GM12865 (cell line): ENCODE results near the gene KIAA1549.

Experiments used
- DNase-seq: peaks from one replicate; pipeline ENCODE4 v3.0.0; 2010; ENCODE audit warnings: low read depth
- H3K4me3 ChIP-seq: 2 replicates; pipeline ENCODE4 v1.5.1; 2011; ENCODE audit warnings: mild to moderate bottlenecking, low read depth, low read length, control low read depth
- TF ChIP-seq, protein P1 (sequence below): IDR thresholded peaks from 2 replicates; pipeline ENCODE4 v1.5.1; 2011; ENCODE audit warnings: low read length, control low read depth, low read depth, inconsistent platforms; ENCODE audit not compliant: insufficient read depth; ENCODE audit errors: missing control alignments

KIAA1549 gene

DNA sequence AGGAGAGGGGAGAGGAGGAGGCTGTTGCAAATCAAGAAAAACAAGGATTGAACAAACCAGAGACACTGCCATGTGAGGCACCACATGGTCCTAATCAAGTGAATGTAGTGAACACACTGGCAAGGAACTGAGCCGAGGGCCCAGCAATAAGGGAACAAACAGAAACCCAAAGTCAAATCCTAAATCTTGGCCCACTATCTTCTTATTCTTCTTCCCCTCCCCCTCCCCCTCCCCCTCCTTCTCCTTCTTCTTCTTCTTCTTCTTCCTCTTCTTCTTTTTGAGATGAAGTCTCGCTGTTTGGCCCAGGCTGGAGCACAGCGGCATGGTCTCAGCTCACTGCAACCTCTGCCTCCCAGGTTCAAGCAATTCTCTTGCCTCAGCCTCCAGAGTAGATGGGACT is 24.0 kb downstream of the KIAA1549 start:
- no peak for DNase-seq
- no peak overlapping the region for H3K4me3 ChIP-seq
- TF ChIP-seq, protein P1, sequence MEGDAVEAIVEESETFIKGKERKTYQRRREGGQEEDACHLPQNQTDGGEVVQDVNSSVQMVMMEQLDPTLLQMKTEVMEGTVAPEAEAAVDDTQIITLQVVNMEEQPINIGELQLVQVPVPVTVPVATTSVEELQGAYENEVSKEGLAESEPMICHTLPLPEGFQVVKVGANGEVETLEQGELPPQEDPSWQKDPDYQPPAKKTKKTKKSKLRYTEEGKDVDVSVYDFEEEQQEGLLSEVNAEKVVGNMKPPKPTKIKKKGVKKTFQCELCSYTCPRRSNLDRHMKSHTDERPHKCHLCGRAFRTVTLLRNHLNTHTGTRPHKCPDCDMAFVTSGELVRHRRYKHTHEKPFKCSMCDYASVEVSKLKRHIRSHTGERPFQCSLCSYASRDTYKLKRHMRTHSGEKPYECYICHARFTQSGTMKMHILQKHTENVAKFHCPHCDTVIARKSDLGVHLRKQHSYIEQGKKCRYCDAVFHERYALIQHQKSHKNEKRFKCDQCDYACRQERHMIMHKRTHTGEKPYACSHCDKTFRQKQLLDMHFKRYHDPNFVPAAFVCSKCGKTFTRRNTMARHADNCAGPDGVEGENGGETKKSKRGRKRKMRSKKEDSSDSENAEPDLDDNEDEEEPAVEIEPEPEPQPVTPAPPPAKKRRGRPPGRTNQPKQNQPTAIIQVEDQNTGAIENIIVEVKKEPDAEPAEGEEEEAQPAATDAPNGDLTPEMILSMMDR: no peak

GRCh38 chr7:138954545-138955475 is 26.4 kb downstream of the KIAA1549 start:
- no peak for DNase-seq
- no peak overlapping the region for H3K4me3 ChIP-seq
- TF ChIP-seq, protein P1: no peak

DNA sequence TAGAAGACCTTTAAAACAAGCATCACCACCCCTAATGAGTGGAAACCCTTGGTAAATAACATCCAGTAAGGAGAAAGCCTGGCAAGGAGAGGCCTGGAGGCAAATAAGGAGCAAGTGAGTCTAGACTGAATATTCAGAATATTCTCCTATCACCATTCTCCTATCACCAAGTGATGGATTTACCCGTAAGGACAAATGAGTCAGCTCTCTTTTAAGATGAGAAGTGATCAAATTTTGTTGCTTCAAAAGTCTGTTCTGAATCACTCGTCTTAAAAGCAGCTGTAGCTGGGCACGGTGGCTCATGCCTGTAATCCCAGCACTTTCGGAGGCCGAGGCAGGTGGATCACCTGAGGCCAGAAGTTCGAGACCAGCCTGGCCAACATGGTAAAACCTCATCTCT is 28.4 kb downstream of the KIAA1549 start:
- H3K4me3 ChIP-seq: no peak overlapping the region
- no peak for DNase-seq
- TF ChIP-seq, protein P1: no peak

DNA sequence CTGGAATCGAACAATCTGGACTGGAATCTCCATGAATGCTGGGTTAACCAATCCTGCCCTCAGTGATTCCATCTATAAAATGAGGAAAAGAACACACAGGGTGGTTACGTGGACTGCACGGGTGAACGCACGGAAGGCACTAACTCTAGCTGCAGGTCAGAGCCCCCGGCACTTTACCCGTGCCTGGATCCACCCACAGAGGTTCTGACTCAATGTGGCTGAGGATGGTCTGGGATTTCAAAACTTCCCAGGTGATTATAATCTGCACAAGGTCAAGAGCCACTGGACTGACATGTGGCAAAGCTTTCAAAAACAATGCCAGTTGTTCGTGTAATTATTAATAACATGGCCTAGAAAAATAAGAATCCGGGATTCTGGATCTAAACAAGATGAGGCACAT is 29.2 kb downstream of the KIAA1549 start:
- TF ChIP-seq, protein P1: no peak
- H3K4me3 ChIP-seq: no peak overlapping the region
- DNase-seq: no peak

- DNase-seq: no peak
- H3K4me3 ChIP-seq: no peak overlapping the region
- TF ChIP-seq, protein P1: no peak
Measured at GRCh38 chr7:138949421-138950088, 31.6 kb downstream of the KIAA1549 start.

DNA sequence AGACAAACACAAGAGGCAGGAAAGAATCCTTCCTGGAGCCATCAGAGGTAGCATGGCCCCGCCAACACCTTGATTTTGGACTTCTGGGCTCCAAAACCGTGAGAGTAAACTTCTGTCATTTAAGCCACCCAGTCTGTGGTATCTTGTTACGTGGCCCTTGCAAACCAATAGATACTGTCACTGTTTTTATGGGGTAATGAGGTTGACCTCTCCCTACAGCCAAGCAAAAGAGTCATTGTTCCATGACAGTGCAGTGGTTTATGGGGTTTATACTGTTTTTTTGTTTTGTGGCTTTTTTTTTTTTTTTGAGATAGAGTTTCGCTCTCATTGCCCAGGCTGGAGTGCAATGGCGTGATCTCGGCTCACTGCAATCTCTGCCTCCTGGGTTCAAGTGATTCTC is 32.8 kb downstream of the KIAA1549 start:
- TF ChIP-seq, protein P1: no peak
- DNase-seq: peak; percentile 58
- H3K4me3 ChIP-seq: no peak overlapping the region

- H3K4me3 ChIP-seq: no peak overlapping the region
- TF ChIP-seq, protein P1: no peak
- DNase-seq: no peak
Measured at GRCh38 chr7:138945821-138946220, 35.4 kb downstream of the KIAA1549 start.
